ENCODE measurements around the gene VCAN. TPM values are rescaled to one million over a fixed set of nuclear protein-coding genes. Genes with fewer than 3 reads are reported as not detected.

Gene VCAN
- total RNA-seq, 1 donor from 2014 or later = 33.7 TPM

DNA sequence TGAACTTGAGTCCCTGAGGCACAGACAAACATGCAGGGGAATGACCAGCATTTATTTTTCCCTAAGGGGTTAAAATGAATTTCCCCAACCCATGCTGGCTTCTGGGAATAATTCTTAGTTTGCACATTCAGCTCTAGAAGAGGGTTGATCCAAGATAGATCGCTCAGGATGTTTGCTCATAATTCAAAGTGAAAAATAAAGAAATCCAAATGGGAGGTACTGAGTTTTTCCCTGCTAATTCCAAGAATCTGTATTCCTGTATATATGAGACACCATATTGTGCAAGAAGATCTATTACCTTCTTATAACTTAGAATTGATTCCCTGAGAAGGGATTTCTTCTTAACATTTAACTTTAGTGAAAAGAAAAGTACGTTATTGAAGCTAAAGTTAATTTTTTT lies 96.2 kb downstream of the VCAN start:
- TF ChIP-seq, protein P1, sequence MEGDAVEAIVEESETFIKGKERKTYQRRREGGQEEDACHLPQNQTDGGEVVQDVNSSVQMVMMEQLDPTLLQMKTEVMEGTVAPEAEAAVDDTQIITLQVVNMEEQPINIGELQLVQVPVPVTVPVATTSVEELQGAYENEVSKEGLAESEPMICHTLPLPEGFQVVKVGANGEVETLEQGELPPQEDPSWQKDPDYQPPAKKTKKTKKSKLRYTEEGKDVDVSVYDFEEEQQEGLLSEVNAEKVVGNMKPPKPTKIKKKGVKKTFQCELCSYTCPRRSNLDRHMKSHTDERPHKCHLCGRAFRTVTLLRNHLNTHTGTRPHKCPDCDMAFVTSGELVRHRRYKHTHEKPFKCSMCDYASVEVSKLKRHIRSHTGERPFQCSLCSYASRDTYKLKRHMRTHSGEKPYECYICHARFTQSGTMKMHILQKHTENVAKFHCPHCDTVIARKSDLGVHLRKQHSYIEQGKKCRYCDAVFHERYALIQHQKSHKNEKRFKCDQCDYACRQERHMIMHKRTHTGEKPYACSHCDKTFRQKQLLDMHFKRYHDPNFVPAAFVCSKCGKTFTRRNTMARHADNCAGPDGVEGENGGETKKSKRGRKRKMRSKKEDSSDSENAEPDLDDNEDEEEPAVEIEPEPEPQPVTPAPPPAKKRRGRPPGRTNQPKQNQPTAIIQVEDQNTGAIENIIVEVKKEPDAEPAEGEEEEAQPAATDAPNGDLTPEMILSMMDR (IDR thresholded peaks at IDR 0.05; ENCODE audit: insufficient read depth, low read length, severe bottlenecking) = no peak
- H3K4me3 ChIP-seq (ENCODE audit: low read depth, low read length) = no peak overlapping the region
- no peak for DNase-seq (ENCODE audit: low read depth)
- H3K36me3 ChIP-seq (ENCODE audit: control insufficient read depth, insufficient read depth, low read length) = no peaks in the 10 kb centered on the region
- H3K27me3 ChIP-seq (ENCODE audit: control insufficient read depth, insufficient read depth, low read length) = no peaks in the 10 kb centered on the region
- FAIRE-seq = no peak

DNA sequence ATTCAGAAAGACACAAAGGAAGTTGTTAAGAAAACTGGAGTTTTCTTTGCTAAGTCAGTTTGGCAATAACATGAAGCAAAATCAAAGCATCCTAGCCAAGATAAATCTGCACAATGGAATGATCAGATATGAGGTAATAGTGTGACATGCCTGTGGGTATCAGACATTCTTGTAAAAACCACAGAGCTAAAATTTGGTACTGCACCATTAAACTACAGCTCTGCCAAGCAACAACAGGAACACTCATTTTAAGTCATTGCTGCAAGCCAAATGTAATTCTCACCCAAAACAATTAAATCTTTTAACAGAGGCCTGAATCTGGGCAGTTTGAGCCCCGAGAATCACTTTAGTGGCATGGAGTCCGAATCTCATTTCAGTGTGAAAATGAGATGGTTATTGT lies 96.6 kb downstream of the VCAN start:
- Histone ChIP-seq H3K36me3 (ENCODE audit: control insufficient read depth, insufficient read depth, low read length) (no peaks in the 10 kb centered on the region), H3K4me3 (ENCODE audit: low read depth, low read length) (no peak overlapping the region), H3K27me3 (ENCODE audit: control insufficient read depth, insufficient read depth, low read length) (no peaks in the 10 kb centered on the region)
- DNase-seq (ENCODE audit: low read depth) (peak; percentile 83), FAIRE-seq (no peak)
- TF ChIP-seq, protein P1 (IDR thresholded peaks at IDR 0.05; ENCODE audit: insufficient read depth, low read length, severe bottlenecking) = no peak

DNA sequence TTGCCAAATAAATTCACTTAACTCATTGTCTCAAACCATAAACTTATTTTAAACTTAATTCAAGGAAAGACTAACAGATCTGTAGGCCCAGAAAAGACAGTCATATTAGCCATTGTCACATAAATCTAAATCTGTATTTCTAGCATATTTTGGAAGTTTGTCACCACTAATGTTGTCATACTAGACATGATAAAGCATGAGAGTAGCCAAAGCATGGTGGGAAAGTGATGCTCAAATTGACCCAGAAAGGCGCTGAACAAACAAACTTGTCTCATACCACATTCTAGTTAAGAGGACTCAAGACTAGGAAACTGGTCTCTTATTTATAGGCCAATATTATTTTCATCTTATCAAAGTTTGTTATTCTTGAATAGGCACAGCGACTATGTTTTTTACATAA lies 99.4 kb downstream of the VCAN start:
- DNase-seq (ENCODE audit: low read depth) (no peak), FAIRE-seq (no peak)
- TF ChIP-seq, protein P1 (IDR thresholded peaks at IDR 0.05; ENCODE audit: insufficient read depth, low read length, severe bottlenecking) = no peak
- Histone ChIP-seq H3K27me3 (ENCODE audit: control insufficient read depth, insufficient read depth, low read length) (no peaks in the 10 kb centered on the region), H3K36me3 (ENCODE audit: control insufficient read depth, insufficient read depth, low read length) (no peaks in the 10 kb centered on the region), H3K4me3 (ENCODE audit: low read depth, low read length) (no peak overlapping the region)

DNA sequence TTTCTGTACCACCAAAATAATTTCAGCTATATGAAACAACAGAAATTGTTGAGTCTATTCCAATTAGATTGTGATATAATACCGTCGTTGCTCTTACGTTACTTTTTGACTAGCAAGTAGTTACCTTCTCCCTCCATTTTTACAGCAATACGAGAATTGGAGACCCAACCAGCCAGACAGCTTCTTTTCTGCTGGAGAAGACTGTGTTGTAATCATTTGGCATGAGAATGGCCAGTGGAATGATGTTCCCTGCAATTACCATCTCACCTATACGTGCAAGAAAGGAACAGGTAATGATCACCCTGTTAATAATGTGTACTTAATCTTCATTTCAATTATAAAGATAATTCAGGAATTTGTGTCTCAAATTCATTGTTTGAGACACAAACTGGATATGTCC lies 100.7 kb downstream of the VCAN start:
- Histone ChIP-seq H3K27me3 (ENCODE audit: control insufficient read depth, insufficient read depth, low read length) (no peaks in the 10 kb centered on the region), H3K36me3 (ENCODE audit: control insufficient read depth, insufficient read depth, low read length) (no peaks in the 10 kb centered on the region), H3K4me3 (ENCODE audit: low read depth, low read length) (no peak overlapping the region)
- FAIRE-seq = no peak
- no peak for DNase-seq (ENCODE audit: low read depth)
- TF ChIP-seq, protein P1 (IDR thresholded peaks at IDR 0.05; ENCODE audit: insufficient read depth, low read length, severe bottlenecking) = no peak

DNA sequence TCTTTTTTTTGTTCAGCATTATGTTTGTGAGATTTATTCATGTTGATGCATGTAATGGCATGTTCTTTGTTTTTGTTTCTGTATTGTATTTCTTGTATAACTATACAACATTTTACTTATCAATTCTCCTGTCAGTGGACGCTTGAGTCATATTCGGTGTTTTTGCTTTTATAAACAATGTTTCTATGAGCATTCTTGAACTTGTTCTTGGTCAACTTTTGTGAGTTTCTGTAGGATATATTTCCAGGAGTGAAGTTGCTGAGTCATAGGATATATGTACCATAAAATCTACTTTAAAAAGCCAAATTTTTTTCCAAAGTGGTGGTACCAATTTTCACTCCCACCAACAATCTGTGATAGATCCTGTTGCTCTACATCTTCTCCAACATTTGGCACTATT lies 104.8 kb downstream of the VCAN start:
- H3K36me3 ChIP-seq (ENCODE audit: control insufficient read depth, insufficient read depth, low read length) = no peaks in the 10 kb centered on the region
- no peak for FAIRE-seq

More for the DNA sequence above, 104.8 kb downstream of the VCAN start:
- TF ChIP-seq, protein P1 (IDR thresholded peaks at IDR 0.05; ENCODE audit: insufficient read depth, low read length, severe bottlenecking) = no peak
- no peak overlapping the region for H3K4me3 ChIP-seq (ENCODE audit: low read depth, low read length)
- peak; percentile 78 for DNase-seq (ENCODE audit: low read depth)
- H3K27me3 ChIP-seq (ENCODE audit: control insufficient read depth, insufficient read depth, low read length) = no peaks in the 10 kb centered on the region
